SK-N-SH (cell line): ENCODE results near the gene ERCC5. TPM values are rescaled to one million over a fixed set of nuclear protein-coding genes. Genes with fewer than 3 reads are reported as not detected.
A peak's percentile ranks its signal among the peaks of the same experiment; 100 is the strongest.

Experiments
- CTCF ChIA-PET: fragments of 300-600, 350-600 bp; formaldehyde crosslinking; extraction: SDS; loops from one replicate; lab custom pipeline; 2021; lab: Yijun Ruan, JAX
- POLR2A ChIA-PET: fragments of 350-600 bp; sonication (Branson Sonifier 250); formaldehyde crosslinking; extraction: SDS; loops from one replicate; lab custom pipeline; 2020; ENCODE audit warnings: antibody characterized with exemption, inconsistent platforms; lab: Yijun Ruan, JAX
- DNase-seq: peaks from one replicate; pipeline ENCODE4 v3.0.0; 2012
- H2AFZ ChIP-seq: fragments of 200-600 bp; sonication (generic); 2 replicates; pipeline ENCODE4 v1.8.1; 2016; ENCODE audit warnings: antibody characterized with exemption, mild to moderate bottlenecking, low read depth
- H3F3A ChIP-seq: fragments of 200-600 bp; sonication (generic); replicated peaks from 2 replicates; pipeline ENCODE3; 2016; ENCODE audit warnings: antibody characterized with exemption, mild to moderate bottlenecking; ENCODE audit not compliant: insufficient read depth
- H3K27ac ChIP-seq, 2 experiments: fragments of 200-500 bp in 1 of 2; fragments of 200-600 bp in 1 of 2; sonication (Bioruptor generic) in 1 of 2; sonication (generic), shearing (Covaris generic) in 1 of 2; 2 replicates each; pipeline versions ENCODE4 v1.5.1 to v1.6.1; 2014 to 2016; ENCODE audit warnings: low read depth in 2 of 2, inconsistent platforms in 1 of 2, low read length in 1 of 2, mild to moderate bottlenecking in 1 of 2, mixed read lengths in 1 of 2
- H3K27me3 ChIP-seq: fragments of 200-600 bp; sonication (generic), shearing (Covaris generic); 2 replicates; pipeline ENCODE4 v1.6.1; 2016; ENCODE audit warnings: mixed run types; ENCODE audit not compliant: insufficient read depth
- H3K36me3 ChIP-seq, 2 experiments: fragments of 200-500 bp in 1 of 2; fragments of 200-600 bp in 1 of 2; sonication (Bioruptor generic) in 1 of 2; sonication (generic) in 1 of 2; replicated peaks in 1 of 2; 2 replicates each; pipeline versions ENCODE3 to v1.5.1; 2014 to 2016; ENCODE audit warnings: low read length in 1 of 2, mild to moderate bottlenecking in 1 of 2; ENCODE audit not compliant: insufficient read depth in 2 of 2, control insufficient read depth in 1 of 2
- H3K4me1 ChIP-seq, 2 experiments: fragments of 200-500 bp in 1 of 2; fragments of 200-600 bp in 1 of 2; sonication (Bioruptor generic) in 1 of 2; sonication (generic), shearing (Covaris generic) in 1 of 2; 2 replicates each; pipeline versions ENCODE4 v1.5.1 to v1.6.1; 2014 to 2016; ENCODE audit warnings: low read depth in 1 of 2, low read length in 1 of 2, mixed run types in 1 of 2; ENCODE audit not compliant: insufficient read depth in 2 of 2, control insufficient read depth in 1 of 2
- H3K4me2 ChIP-seq: fragments of 200-600 bp; sonication (generic), shearing (Covaris generic); 2 replicates; pipeline ENCODE4 v1.6.1; 2017; ENCODE audit warnings: mixed run types
- H3K4me3 ChIP-seq, 2 experiments: fragments of 200-500 bp in 1 of 2; fragments of 200-600 bp in 1 of 2; sonication (Bioruptor generic) in 1 of 2; sonication (generic), shearing (Covaris generic) in 1 of 2; 2 replicates each; pipeline versions ENCODE4 v1.5.1 to v1.8.1; 2014 to 2016; ENCODE audit warnings: low read depth in 2 of 2, inconsistent platforms in 1 of 2, low read length in 1 of 2, mild to moderate bottlenecking in 1 of 2, mixed read lengths in 1 of 2, moderate library complexity in 1 of 2
- H3K79me2 ChIP-seq: fragments of 200-600 bp; sonication (generic); 2 replicates; pipeline ENCODE4 v1.8.1; 2017; ENCODE audit warnings: mild to moderate bottlenecking; ENCODE audit not compliant: insufficient read depth
- H3K9ac ChIP-seq: fragments of 200-600 bp; sonication (generic); 2 replicates; pipeline ENCODE4 v1.6.1; 2017; ENCODE audit warnings: mixed run types
- H3K9me2 ChIP-seq: fragments of 200-600 bp; sonication (generic); 2 replicates; pipeline ENCODE4 v1.6.1; 2017; ENCODE audit warnings: mixed run types
- H3K9me3 ChIP-seq: fragments of 200-600 bp; sonication (generic); 2 replicates; pipeline ENCODE4 v1.6.1; 2017; ENCODE audit warnings: mixed run types, mild to moderate bottlenecking, moderate library complexity
- H4K20me1 ChIP-seq: fragments of 200-600 bp; sonication (generic); 2 replicates; pipeline ENCODE4 v1.6.1; 2017; ENCODE audit warnings: mild to moderate bottlenecking, mixed run types; ENCODE audit not compliant: insufficient read depth
- CHD2 ChIP-seq: fragments of 150-350 bp; IDR thresholded peaks from 2 replicates; pipeline ENCODE4 v1.6.1; 2018; ENCODE audit warnings: low read length; ENCODE audit not compliant: partially characterized antibody
- ELF1 ChIP-seq: IDR thresholded peaks from 2 replicates; pipeline ENCODE4 v1.4.0; 2012
- EP300 ChIP-seq, 2 experiments: IDR thresholded peaks; 2 replicates each; pipeline versions ENCODE4 v1.4.0 to v1.6.1; 2012; ENCODE audit warnings: borderline replicate concordance in 1 of 2, low read depth in 1 of 2, low read length in 1 of 2
- FOSL2 ChIP-seq: IDR thresholded peaks from 2 replicates; pipeline ENCODE4 v1.4.0; 2012; ENCODE audit warnings: low read depth, mild to moderate bottlenecking, moderate library complexity, borderline replicate concordance
- FOXJ3 ChIP-seq: sonication (generic); formaldehyde crosslinking; IDR thresholded peaks from 2 replicates; pipeline ENCODE4 v1.5.1; 2020; ENCODE audit warnings: mild to moderate bottlenecking, missing genetic modification reagents
- FOXM1 ChIP-seq: IDR thresholded peaks from 2 replicates; pipeline ENCODE4 v1.4.0; 2012; ENCODE audit warnings: low read depth, mild to moderate bottlenecking
- GATA2 ChIP-seq: sonication (generic); formaldehyde crosslinking; IDR thresholded peaks from 2 replicates; pipeline ENCODE4 v1.5.0; 2020; ENCODE audit warnings: mild to moderate bottlenecking, missing genetic modification reagents
- MAX ChIP-seq: IDR thresholded peaks from 2 replicates; pipeline ENCODE4 v1.4.0; 2012; ENCODE audit warnings: low read depth
- NFIC ChIP-seq: IDR thresholded peaks from 2 replicates; pipeline ENCODE4 v1.4.0; 2012; ENCODE audit warnings: borderline replicate concordance
- POLR2AphosphoS5 ChIP-seq: IDR thresholded peaks from 2 replicates; pipeline ENCODE4 v1.6.1; 2012; ENCODE audit warnings: low read depth, low read length
- RAD21 ChIP-seq: IDR thresholded peaks from 2 replicates; pipeline ENCODE4 v1.6.1; 2012; ENCODE audit warnings: mild to moderate bottlenecking, low read length
- RCOR1 ChIP-seq: fragments of 150-350 bp; IDR thresholded peaks from 2 replicates; pipeline ENCODE4 v1.6.1; 2017; ENCODE audit warnings: antibody characterized with exemption, low read length
- RXRA ChIP-seq: IDR thresholded peaks from 2 replicates; pipeline ENCODE4 v1.4.0; 2012; ENCODE audit warnings: low read depth, mild to moderate bottlenecking, borderline replicate concordance
- SIN3A ChIP-seq: IDR thresholded peaks from 2 replicates; pipeline ENCODE4 v1.6.1; 2012; ENCODE audit warnings: low read depth, mild to moderate bottlenecking, low read length, moderate library complexity, borderline replicate concordance
- SMC3 ChIP-seq: IDR thresholded peaks from 2 replicates; pipeline ENCODE4 v1.6.1; 2012; ENCODE audit warnings: low read depth, low read length, improper control_type of control experiment
- TCF12 ChIP-seq: IDR thresholded peaks from 2 replicates; pipeline ENCODE4 v1.4.0; 2012
- TEAD4 ChIP-seq: IDR thresholded peaks from 2 replicates; pipeline ENCODE4 v1.4.0; 2012; ENCODE audit warnings: mild to moderate bottlenecking, borderline replicate concordance; ENCODE audit not compliant: insufficient read depth
- YY1 ChIP-seq: IDR thresholded peaks from 2 replicates; pipeline ENCODE4 v1.4.0; 2012; ENCODE audit warnings: low read depth, mild to moderate bottlenecking
- ZBTB33 ChIP-seq: IDR thresholded peaks from 2 replicates; pipeline ENCODE4 v1.4.0; 2012; ENCODE audit warnings: low read depth, borderline replicate concordance
- WGBS: methylation state at CpG from one replicate; pipeline ENCODE4 v1.1.6; 2017; ENCODE audit warnings: low lambda C conversion rate; 5-methylcytosine and 5-hydroxymethylcytosine counted together
- polyA plus RNA-seq, 3 experiments: library from polyadenylated mRNA; depleted of rRNA; stranded (reverse); fragments of >200 nt; gene quantifications; 2 replicates each; pipeline ENCODE4 v1.2.3, GENCODE V29; 2012

The ERCC5 gene
- polyA plus RNA-seq, 1 of the 3 experiments (the other 2 are of a cell fraction) = 14.1 TPM

GRCh38 chr13:102839462-102839861 lies 6.4 kb upstream of the ERCC5 start (continued):
- TF ChIP-seq ZBTB33 (no peak), MAX (no peak), RXRA (no peak)

GRCh38 chr13:102845289-102845629 lies 573 bp upstream of the ERCC5 start:
- H3K79me2 ChIP-seq = peaks cover 41% of the 10 kb centered on the region
- H3K27ac ChIP-seq = peak overlapping the region; percentile 87 to 96
- peaks cover 0 to 12% of the 10 kb centered on the region in 2 experiments; a peak in 3 of 4 replicates for H3K4me1 ChIP-seq
- peak overlapping the region; percentile 96 for H2AFZ ChIP-seq
- H4K20me1 ChIP-seq = peaks cover 11% of the 10 kb centered on the region; the same call in 1 of the 2 replicates
- peak overlapping the region; percentile 89 for H3K9ac ChIP-seq
- H3K9me3 ChIP-seq = no peaks in the 10 kb centered on the region
- WGBS = 1% methylated on average over 12 of the region's 13 CpGs
- H3K4me3 ChIP-seq = peak overlapping the region; percentile 96 to 99
- peaks cover 18% of the 10 kb centered on the region for H3F3A ChIP-seq
- CTCF ChIA-PET = interaction anchor here (0.9 to 6.9 kb wide), 12 partner anchors 11 to 1700 kb away, joined by 3 to 70 read pairs (median 5); partner anchors contain the start of genes BIVM, POGLUT2 and TEX30
- peaks cover 17 to 19% of the 10 kb centered on the region in 2 experiments for H3K36me3 ChIP-seq
- H3K9me2 ChIP-seq = no peaks in the 10 kb centered on the region
- H3K4me2 ChIP-seq = peak overlapping the region; percentile 91
- TF ChIP-seq NFIC (no peak), FOXM1 (no peak), MAX (no peak), YY1 (no peak), EP300 (IDR thresholded peaks at IDR 0.05; ENCODE audit: borderline replicate concordance in 1 of 2, low read depth in 1 of 2, low read length in 1 of 2) (no peak), GATA2 (CRISPR knock-in tag) (no peak), FOSL2 (no peak), SIN3A (no peak), TEAD4 (no peak), POLR2AphosphoS5 (no peak), RXRA (no peak), RAD21 (no peak), RCOR1 (no peak), FOXJ3 (CRISPR knock-in tag) (no peak), ELF1 (no peak), CHD2 (no peak), TCF12 (no peak), SMC3 (no peak)
- POLR2A ChIA-PET = interaction anchor here (0.8 to 2.1 kb wide), 5 partner anchors 14 to 253 kb away, joined by 3 to 20 read pairs (median 8); partner anchors contain the start of genes TEX30 and TPP2
- no peaks in the 10 kb centered on the region for H3K27me3 ChIP-seq
- no peak for DNase-seq
